Right atrium auricular region (tissue), 2 donors: ENCODE data around the gene CALML6. TPM values are rescaled to one million over a fixed set of nuclear protein-coding genes. Genes with fewer than 3 reads are reported as not detected.
A peak's percentile ranks its signal among the peaks of the same experiment; 100 is the strongest.

Source experiments
- DNase-seq: peaks from one replicate; pipeline ENCODE4 v3.0.0-alpha.2; 2019; ENCODE audit warnings: low spot score
- H3K27ac ChIP-seq, 2 donors: fragments of 200-600 bp; sonication (generic); 1 replicate in 1 of 2; 2 replicates in 1 of 2; pipeline ENCODE4 v1.5.1; 2016 to 2019
- H3K27me3 ChIP-seq, 2 donors: fragments of 200-600 bp; sonication (generic); one replicate each; pipeline versions ENCODE4 v1.5.1 to v1.6.0; 2017 to 2019
- H3K36me3 ChIP-seq: fragments of 200-600 bp; sonication (generic); one replicate; pipeline ENCODE4 v1.5.1; 2016
- H3K4me1 ChIP-seq, 2 donors: fragments of 200-600 bp; sonication (generic); one replicate each; pipeline versions ENCODE4 v1.5.1 to v1.6.0; 2017 to 2019
- H3K4me3 ChIP-seq, 2 donors: fragments of 200-600 bp; sonication (generic); 1 replicate in 1 of 2; 2 replicates in 1 of 2; pipeline ENCODE4 v1.5.1; 2017 to 2019; ENCODE audit warnings: mild to moderate bottlenecking in 1 of 2, moderate library complexity in 1 of 2
- H3K9me3 ChIP-seq, 2 donors: fragments of 200-600 bp; sonication (generic); one replicate each; pipeline ENCODE4 v1.5.1; 2019
- total RNA-seq, 2 donors: library from RNA; depleted of rRNA; stranded (reverse); fragments of >200 nt; gene quantifications; one replicate each; pipeline ENCODE4 v1.1.0, GENCODE V29; 2016
- TF ChIP-seq, protein P1 (sequence below), 2 donors: fragments of 200-600 bp; sonication (generic); IDR thresholded peaks; one replicate each; pipeline ENCODE4 v1.5.1; 2019; ENCODE audit warnings: antibody characterized with exemption in 2 of 2

Gene CALML6
- total RNA-seq, 2 donors from 2014 or later = not detected

DNA sequence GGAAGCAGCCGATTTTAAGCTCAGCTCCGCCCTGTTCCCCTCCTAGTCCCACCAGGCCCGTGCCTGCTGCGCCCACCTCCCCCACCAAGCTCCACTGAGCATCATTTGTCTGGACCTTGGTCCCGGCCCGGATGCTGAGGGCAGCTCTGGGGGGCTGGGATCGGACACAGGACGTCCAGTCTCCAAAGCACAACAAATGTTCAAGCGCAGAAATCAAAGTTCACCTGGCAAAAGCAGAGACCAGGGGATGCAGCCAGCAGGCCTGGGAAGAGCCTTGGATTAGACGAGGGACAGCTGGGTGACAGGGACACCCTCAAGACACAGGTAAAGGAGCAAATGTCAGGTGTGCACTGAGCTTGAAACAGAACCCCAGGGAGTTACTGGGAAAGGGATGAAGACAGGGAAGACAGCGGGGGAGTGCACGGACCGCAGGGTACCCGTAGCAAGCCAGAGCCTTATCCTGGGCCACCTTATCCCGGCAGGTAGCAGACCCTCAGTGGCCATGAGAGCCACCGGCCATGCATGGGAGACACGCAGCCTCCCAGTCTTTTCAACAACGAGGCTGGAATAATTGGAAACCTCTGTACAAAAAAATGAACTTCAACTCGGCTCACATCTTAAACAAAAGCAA lies 26.3 kb downstream of the CALML6 start:
- DNase-seq = no peak
- H3K4me3 ChIP-seq = no peak overlapping the region
- TF ChIP-seq, protein P1, sequence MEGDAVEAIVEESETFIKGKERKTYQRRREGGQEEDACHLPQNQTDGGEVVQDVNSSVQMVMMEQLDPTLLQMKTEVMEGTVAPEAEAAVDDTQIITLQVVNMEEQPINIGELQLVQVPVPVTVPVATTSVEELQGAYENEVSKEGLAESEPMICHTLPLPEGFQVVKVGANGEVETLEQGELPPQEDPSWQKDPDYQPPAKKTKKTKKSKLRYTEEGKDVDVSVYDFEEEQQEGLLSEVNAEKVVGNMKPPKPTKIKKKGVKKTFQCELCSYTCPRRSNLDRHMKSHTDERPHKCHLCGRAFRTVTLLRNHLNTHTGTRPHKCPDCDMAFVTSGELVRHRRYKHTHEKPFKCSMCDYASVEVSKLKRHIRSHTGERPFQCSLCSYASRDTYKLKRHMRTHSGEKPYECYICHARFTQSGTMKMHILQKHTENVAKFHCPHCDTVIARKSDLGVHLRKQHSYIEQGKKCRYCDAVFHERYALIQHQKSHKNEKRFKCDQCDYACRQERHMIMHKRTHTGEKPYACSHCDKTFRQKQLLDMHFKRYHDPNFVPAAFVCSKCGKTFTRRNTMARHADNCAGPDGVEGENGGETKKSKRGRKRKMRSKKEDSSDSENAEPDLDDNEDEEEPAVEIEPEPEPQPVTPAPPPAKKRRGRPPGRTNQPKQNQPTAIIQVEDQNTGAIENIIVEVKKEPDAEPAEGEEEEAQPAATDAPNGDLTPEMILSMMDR (IDR thresholded peaks at IDR 0.05) = no peak
- no peaks in the 10 kb centered on the region for H3K36me3 ChIP-seq
- H3K27me3 ChIP-seq = no peaks in the 10 kb centered on the region
- no peaks in the 10 kb centered on the region for H3K9me3 ChIP-seq
- peaks cover 0 to 10% of the 10 kb centered on the region in 2 donors for H3K4me1 ChIP-seq
- no peak overlapping the region for H3K27ac ChIP-seq

DNA sequence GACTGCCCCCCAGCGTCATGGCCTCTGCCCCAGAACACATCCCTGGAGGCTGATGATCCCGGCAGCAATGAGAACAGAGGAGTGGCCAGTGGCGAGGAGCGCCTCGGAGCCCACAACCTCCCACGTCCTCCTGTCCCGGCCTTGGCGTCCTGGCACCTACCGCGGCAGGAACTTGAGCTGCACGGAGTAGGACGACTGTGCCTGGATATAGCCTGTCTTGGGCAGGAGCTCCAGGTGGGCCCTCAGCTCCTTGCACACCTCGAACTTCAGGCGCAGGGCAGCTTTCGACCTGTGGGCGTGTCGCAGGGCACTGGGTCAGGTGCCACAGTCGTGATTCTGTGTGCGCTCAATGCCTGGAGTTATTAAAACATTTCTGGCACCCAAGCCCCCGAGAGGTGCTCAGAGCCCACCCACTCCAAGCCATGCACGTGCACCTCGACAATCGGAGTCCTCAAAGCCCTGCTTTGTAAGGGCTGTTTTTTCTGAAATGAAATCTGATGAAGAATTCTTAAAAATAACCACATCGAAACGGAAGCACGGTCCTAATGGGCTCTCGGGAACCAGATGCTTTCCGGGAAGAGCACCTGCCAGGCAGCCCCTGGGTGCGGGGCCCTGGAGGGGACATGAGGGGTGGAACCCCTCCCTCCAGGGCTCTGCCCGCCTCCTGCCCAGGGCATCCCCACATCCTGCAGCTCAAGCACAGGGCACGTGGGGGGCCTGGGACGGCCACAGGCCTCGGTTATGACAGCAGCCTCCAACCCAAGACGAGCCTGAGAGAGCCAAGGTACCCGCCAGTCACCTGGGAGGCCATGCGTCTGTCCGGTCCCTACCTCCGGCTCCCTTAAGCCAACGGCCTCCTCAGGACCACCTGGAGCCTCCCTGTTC lies 27.1 kb downstream of the CALML6 start:
- Histone ChIP-seq H3K36me3 (no peaks in the 10 kb centered on the region), H3K27ac (no peak overlapping the region), H3K27me3 (no peaks in the 10 kb centered on the region), H3K4me1 (peaks cover 0 to 17% of the 10 kb centered on the region in 2 donors), H3K4me3 (no peak overlapping the region), H3K9me3 (no peaks in the 10 kb centered on the region)
- TF ChIP-seq, protein P1 (IDR thresholded peaks at IDR 0.05) = no peak
- DNase-seq = no peak

DNA sequence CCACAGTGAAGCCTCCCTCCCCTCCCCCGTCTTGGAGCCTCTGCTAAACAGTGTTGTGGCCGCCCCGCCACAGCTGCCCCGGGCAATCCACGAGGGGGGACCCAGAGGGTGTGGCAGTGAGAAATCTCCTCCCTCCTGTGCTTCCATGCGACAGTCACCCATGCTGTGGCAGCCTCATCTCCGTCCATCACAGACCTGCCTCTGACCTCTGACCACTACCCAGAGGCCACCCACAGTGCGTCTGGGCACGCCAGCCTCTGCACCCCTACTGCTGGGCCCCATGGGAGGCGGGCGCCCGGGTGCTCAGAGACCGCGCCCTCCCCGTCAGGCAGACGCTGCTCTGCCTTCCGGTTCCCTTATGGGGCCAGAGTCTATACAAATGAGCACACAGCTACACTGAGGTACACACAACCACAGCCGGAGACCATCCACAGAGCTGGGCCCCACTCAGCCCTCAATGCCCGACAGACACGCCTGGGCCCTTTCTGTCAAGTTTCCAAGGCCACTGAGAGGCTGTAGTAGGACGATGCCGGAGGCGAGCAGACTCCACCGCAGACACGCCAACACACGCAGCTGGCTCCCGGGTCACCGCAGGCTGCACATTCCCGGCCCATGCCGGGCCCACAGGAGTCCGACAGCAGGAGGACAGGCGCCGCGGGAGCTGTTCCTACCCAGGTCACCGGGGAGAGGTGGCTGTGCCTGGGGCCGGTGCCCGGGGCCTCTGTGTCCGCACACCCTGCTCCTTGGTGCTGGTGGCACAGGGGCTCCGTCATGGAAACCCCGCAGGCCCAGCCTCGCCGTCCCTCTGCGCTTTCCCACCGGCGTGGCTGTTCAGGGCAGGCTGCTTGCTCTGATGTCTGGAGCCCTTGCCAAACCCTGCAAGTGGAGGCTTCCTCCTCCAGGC lies 27.9 kb downstream of the CALML6 start:
- no peaks in the 10 kb centered on the region for H3K9me3 ChIP-seq
- H3K27me3 ChIP-seq = no peaks in the 10 kb centered on the region
- TF ChIP-seq, protein P1 (IDR thresholded peaks at IDR 0.05) = no peak
- H3K27ac ChIP-seq = no peak overlapping the region
- H3K4me3 ChIP-seq = no peak overlapping the region
- no peaks in the 10 kb centered on the region for H3K36me3 ChIP-seq
- peaks cover 0 to 17% of the 10 kb centered on the region in 2 donors for H3K4me1 ChIP-seq
- no peak for DNase-seq

DNA sequence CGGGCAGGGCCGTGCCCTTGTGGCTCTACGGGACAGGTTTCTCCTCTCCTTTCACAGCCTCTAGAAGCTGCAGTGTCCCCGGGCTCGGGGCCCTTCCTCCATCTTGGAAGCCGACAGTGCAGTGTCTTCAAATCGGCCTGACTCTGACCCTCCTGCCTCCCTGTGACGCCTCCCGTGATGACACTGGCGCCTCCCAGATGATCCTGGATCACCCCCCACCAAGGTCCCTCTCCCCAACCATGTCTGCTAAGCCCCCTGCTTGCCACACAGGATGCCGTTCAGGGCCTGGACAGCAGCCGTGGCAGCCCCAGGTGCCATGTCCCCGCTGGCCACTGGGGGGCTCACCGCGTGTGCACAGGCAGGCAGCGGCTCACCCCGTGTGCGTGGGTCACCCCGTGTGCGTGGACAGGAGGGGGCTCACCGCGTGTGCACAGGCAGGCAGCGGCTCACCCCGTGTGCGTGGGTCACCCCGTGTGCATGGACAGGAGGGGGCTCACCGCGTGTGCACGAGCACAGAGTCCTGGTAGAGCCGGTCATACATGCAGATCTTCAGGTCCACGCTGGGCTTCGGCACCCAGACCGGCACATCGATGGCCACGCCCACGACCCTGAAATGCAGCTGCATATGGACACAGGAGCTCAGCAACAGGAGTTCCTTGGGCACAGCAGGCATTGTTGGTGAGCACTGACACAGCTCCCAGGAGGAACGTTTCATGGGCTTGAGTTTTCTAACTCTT lies 28.9 kb downstream of the CALML6 start:
- H3K27me3 ChIP-seq = no peaks in the 10 kb centered on the region
- TF ChIP-seq, protein P1 (IDR thresholded peaks at IDR 0.05) = peak; percentile 94 to 96
- peaks cover 0 to 17% of the 10 kb centered on the region in 2 donors for H3K4me1 ChIP-seq
- no peak overlapping the region for H3K27ac ChIP-seq
- no peaks in the 10 kb centered on the region for H3K9me3 ChIP-seq
- DNase-seq = no peak
- H3K36me3 ChIP-seq = no peaks in the 10 kb centered on the region
- peak overlapping the region in 1 of 2 donors; percentile 9 for H3K4me3 ChIP-seq

DNA sequence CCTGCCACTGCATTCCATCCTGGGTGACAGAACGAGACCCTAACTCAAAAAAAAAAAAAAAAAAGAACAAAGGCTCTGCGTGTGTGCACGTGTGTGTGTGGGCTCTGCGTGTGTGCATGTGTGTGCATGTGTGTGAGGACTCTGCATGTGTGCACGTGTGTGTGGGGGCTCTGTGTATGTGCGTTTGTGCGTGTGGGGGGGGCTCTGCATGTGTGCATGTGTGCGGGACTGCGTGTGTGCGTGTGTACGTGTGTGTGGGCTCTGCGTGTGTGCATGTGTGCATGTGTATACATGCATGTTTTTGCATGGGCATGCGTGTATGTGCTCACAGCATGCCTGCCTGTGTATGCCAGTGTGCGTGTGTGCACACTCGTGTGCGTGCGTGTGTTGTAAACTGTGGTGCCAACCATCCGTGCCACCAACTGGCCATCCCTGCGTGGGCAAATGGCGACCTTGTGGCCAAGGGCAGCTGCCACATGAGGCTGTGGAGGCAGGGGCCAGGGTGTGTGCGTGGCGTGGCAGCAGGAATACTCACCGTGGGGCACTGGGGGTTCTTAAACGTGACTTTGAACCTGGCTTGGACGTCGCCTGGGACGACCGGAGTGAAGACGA lies 30.8 kb downstream of the CALML6 start:
- Histone ChIP-seq H3K9me3 (no peaks in the 10 kb centered on the region), H3K27ac (no peak overlapping the region), H3K27me3 (no peaks in the 10 kb centered on the region), H3K4me1 (peaks cover 0 to 17% of the 10 kb centered on the region in 2 donors), H3K36me3 (no peaks in the 10 kb centered on the region), H3K4me3 (no peak overlapping the region)
- no peak for DNase-seq
- TF ChIP-seq, protein P1 (IDR thresholded peaks at IDR 0.05) = no peak
